Measurements from ENCODE around the gene SYNE2. TPM values are rescaled to one million over a fixed set of nuclear protein-coding genes. Genes with fewer than 3 reads are reported as not detected.

SYNE2 gene
- total and polyA plus RNA-seq, 10 of the 15 experiments (the other 5 are each of a cell fraction or from before 2014, with no cell fraction given), result 2.1 to 52.7 (median 38.1) TPM

DNA sequence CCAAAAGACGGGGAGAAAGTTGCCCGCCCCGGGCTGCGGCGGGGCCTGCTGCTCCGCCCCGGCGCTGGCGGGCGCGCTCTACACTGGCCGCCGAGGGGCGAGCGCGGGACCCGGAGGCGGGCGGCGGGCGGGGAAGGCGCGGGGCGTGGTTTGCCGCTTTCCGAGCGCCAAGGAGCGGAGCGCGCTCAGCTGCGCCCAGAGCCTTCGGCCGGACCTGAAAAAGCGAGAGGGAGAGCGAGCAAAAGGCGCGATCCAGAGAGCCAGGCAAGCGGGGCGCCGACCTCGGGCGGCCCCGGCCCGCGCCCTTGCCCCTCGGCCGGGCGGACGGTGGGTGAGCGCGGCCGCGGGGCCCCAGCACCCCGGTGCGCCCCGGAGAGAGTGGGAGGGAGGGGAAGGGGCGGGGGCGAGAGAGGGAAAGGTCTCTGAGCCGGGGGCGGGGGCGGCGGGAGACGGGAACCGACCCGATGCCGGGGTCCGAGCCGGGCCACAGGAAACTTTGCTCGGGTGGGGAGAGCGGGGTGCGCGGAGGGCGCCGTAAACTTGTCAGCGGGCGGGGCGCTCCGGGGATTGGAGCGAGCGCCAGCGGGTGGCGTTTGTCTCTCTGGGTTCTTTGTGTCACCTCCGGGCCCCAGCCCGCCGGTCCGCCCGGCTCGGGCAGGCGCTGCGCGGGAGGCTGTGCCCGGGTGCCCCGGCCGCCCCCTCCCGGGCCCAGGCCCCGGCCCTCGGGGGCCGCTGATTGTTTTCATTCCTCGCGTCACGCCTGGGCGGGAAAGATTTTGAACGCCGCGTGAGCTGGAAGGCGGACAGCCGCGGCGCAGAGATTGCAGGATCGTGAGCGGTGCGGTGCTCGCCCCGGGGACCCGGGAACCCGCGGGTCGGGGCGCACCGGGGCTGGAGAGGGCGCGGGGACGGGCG, at the start of gene SYNE2 (continued):
- TF ChIP-seq, protein P1, sequence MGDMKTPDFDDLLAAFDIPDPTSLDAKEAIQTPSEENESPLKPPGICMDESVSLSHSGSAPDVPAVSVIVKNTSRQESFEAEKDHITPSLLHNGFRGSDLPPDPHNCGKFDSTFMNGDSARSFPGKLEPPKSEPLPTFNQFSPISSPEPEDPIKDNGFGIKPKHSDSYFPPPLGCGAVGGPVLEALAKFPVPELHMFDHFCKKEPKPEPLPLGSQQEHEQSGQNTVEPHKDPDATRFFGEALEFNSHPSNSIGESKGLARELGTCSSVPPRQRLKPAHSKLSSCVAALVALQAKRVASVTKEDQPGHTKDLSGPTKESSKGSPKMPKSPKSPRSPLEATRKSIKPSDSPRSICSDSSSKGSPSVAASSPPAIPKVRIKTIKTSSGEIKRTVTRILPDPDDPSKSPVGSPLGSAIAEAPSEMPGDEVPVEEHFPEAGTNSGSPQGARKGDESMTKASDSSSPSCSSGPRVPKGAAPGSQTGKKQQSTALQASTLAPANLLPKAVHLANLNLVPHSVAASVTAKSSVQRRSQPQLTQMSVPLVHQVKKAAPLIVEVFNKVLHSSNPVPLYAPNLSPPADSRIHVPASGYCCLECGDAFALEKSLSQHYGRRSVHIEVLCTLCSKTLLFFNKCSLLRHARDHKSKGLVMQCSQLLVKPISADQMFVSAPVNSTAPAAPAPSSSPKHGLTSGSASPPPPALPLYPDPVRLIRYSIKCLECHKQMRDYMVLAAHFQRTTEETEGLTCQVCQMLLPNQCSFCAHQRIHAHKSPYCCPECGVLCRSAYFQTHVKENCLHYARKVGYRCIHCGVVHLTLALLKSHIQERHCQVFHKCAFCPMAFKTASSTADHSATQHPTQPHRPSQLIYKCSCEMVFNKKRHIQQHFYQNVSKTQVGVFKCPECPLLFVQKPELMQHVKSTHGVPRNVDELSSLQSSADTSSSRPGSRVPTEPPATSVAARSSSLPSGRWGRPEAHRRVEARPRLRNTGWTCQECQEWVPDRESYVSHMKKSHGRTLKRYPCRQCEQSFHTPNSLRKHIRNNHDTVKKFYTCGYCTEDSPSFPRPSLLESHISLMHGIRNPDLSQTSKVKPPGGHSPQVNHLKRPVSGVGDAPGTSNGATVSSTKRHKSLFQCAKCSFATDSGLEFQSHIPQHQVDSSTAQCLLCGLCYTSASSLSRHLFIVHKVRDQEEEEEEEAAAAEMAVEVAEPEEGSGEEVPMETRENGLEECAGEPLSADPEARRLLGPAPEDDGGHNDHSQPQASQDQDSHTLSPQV (IDR thresholded peaks at IDR 0.05), result 0 out of 2 replicates have a peak, but pooled peaks have one; percentile 37
- TF ChIP-seq SMC3 (IDR thresholded peaks at IDR 0.05; ENCODE audit: borderline replicate concordance, low read length), result peak; percentile 4; the same call in 1 of the 2 replicates
- TF ChIP-seq, protein P2, sequence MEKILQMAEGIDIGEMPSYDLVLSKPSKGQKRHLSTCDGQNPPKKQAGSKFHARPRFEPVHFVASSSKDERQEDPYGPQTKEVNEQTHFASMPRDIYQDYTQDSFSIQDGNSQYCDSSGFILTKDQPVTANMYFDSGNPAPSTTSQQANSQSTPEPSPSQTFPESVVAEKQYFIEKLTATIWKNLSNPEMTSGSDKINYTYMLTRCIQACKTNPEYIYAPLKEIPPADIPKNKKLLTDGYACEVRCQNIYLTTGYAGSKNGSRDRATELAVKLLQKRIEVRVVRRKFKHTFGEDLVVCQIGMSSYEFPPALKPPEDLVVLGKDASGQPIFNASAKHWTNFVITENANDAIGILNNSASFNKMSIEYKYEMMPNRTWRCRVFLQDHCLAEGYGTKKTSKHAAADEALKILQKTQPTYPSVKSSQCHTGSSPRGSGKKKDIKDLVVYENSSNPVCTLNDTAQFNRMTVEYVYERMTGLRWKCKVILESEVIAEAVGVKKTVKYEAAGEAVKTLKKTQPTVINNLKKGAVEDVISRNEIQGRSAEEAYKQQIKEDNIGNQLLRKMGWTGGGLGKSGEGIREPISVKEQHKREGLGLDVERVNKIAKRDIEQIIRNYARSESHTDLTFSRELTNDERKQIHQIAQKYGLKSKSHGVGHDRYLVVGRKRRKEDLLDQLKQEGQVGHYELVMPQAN (conservative IDR thresholded peaks at IDR 0.05), result peak; percentile 65
- TF ChIP-seq, protein P3, sequence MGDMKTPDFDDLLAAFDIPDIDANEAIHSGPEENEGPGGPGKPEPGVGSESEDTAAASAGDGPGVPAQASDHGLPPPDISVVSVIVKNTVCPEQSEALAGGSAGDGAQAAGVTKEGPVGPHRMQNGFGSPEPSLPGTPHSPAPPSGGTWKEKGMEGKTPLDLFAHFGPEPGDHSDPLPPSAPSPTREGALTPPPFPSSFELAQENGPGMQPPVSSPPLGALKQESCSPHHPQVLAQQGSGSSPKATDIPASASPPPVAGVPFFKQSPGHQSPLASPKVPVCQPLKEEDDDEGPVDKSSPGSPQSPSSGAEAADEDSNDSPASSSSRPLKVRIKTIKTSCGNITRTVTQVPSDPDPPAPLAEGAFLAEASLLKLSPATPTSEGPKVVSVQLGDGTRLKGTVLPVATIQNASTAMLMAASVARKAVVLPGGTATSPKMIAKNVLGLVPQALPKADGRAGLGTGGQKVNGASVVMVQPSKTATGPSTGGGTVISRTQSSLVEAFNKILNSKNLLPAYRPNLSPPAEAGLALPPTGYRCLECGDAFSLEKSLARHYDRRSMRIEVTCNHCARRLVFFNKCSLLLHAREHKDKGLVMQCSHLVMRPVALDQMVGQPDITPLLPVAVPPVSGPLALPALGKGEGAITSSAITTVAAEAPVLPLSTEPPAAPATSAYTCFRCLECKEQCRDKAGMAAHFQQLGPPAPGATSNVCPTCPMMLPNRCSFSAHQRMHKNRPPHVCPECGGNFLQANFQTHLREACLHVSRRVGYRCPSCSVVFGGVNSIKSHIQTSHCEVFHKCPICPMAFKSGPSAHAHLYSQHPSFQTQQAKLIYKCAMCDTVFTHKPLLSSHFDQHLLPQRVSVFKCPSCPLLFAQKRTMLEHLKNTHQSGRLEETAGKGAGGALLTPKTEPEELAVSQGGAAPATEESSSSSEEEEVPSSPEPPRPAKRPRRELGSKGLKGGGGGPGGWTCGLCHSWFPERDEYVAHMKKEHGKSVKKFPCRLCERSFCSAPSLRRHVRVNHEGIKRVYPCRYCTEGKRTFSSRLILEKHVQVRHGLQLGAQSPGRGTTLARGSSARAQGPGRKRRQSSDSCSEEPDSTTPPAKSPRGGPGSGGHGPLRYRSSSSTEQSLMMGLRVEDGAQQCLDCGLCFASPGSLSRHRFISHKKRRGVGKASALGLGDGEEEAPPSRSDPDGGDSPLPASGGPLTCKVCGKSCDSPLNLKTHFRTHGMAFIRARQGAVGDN (IDR thresholded peaks at IDR 0.05), result peak; percentile 32; the same call in 1 of the 2 replicates
- TF ChIP-seq CBX5 (IDR thresholded peaks at IDR 0.05; ENCODE audit: low read depth), result no peak
- no peak for TF ChIP-seq WRNIP1 (IDR thresholded peaks at IDR 0.05; ENCODE audit: borderline replicate concordance, low read depth, low read length)
- peak; percentile 23; the same call in 1 of the 2 replicates for TF ChIP-seq TAF1 (IDR thresholded peaks at IDR 0.05; ENCODE audit: borderline replicate concordance, low read depth, low read length)
- TF ChIP-seq BHLHE40 (IDR thresholded peaks at IDR 0.05; ENCODE audit: borderline replicate concordance in 1 of 2, low read depth in 2 of 2, low read length in 1 of 2), result peak; percentile 32 to 65; a peak in 3 of 4 replicates
- TF ChIP-seq FOXM1 (IDR thresholded peaks at IDR 0.05; ENCODE audit: low read depth, low read length), result no peak
- TF ChIP-seq DPF2 (IDR thresholded peaks at IDR 0.05), result peak; percentile 36
- TF ChIP-seq CREB1 (IDR thresholded peaks at IDR 0.05; ENCODE audit: low read depth), result 0 out of 2 replicates have a peak, but pooled peaks have one; percentile 19
- TF ChIP-seq, protein P4, sequence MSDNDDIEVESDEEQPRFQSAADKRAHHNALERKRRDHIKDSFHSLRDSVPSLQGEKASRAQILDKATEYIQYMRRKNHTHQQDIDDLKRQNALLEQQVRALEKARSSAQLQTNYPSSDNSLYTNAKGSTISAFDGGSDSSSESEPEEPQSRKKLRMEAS (IDR thresholded peaks at IDR 0.05; ENCODE audit: low read depth, low read length), result no peak
- TF ChIP-seq, protein P5, sequence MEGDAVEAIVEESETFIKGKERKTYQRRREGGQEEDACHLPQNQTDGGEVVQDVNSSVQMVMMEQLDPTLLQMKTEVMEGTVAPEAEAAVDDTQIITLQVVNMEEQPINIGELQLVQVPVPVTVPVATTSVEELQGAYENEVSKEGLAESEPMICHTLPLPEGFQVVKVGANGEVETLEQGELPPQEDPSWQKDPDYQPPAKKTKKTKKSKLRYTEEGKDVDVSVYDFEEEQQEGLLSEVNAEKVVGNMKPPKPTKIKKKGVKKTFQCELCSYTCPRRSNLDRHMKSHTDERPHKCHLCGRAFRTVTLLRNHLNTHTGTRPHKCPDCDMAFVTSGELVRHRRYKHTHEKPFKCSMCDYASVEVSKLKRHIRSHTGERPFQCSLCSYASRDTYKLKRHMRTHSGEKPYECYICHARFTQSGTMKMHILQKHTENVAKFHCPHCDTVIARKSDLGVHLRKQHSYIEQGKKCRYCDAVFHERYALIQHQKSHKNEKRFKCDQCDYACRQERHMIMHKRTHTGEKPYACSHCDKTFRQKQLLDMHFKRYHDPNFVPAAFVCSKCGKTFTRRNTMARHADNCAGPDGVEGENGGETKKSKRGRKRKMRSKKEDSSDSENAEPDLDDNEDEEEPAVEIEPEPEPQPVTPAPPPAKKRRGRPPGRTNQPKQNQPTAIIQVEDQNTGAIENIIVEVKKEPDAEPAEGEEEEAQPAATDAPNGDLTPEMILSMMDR (IDR thresholded peaks at IDR 0.05 in 2 of 3, conservative IDR thresholded peaks at IDR 0.05 in 1 of 3; ENCODE audit: control insufficient read depth in 2 of 3, extremely low read depth in 1 of 3, insufficient read depth in 1 of 3, low read depth in 3 of 3, low read length in 3 of 3), result peak; percentile 23 to 41 (median 23); a peak in 4 of 6 replicates
- no peak for TF ChIP-seq RAD51 (IDR thresholded peaks at IDR 0.05)
- peak; percentile 17 for TF ChIP-seq YY1 (IDR thresholded peaks at IDR 0.05; ENCODE audit: low read depth, low read length)
